Neural crest cell (in vitro differentiated cells): ENCODE results near the gene AMPD2. TPM values are rescaled to one million over a fixed set of nuclear protein-coding genes. Genes with fewer than 3 reads are reported as not detected.
"Not testable (repeated sequence)": the region's sequence is repeated elsewhere in the genome, so short reads cannot be mapped to it uniquely, and the experiment has no call there.

ENCODE experiments used
- DNase-seq: peaks from one replicate; pipeline ENCODE4 v3.0.0; 2021; ENCODE audit warnings: low read depth, mixed read lengths, low spot score
- H3K27ac Mint-ChIP-seq: one replicate; pipeline ENCODE4 v1.8.0; 2021; ENCODE audit warnings: mild to moderate bottlenecking, mixed read lengths; ENCODE audit not compliant: unreplicated experiment
- H3K27me3 Mint-ChIP-seq: 2 replicates; pipeline ENCODE4 v1.8.0; 2021; ENCODE audit warnings: low read depth, mild to moderate bottlenecking, mixed read lengths
- H3K36me3 Mint-ChIP-seq: 2 replicates; pipeline ENCODE4 v1.8.0; 2021; ENCODE audit warnings: low read depth, mild to moderate bottlenecking, mixed read lengths
- H3K4me1 Mint-ChIP-seq: 2 replicates; pipeline ENCODE4 v1.8.0; 2021; ENCODE audit warnings: mixed read lengths
- H3K4me3 Mint-ChIP-seq: one replicate; pipeline ENCODE4 v1.8.0; 2021; ENCODE audit warnings: mild to moderate bottlenecking, mixed read lengths
- H3K9me3 Mint-ChIP-seq: 2 replicates; pipeline ENCODE4 v1.8.0; 2021; ENCODE audit warnings: mixed read lengths
- total RNA-seq: library from RNA; stranded (reverse); gene quantifications from 2 replicates; pipeline ENCODE4 v1.2.1, GENCODE V29; 2021
- TF ChIP-seq, protein P1 (sequence below): fragments of 200-600 bp; sonication (generic); conservative IDR thresholded peaks from 2 replicates; pipeline ENCODE4 v1.5.0; 2021; ENCODE audit warnings: antibody characterized with exemption, mild to moderate bottlenecking

The AMPD2 gene
- total RNA-seq, 1 donor from 2014 or later = 105 TPM

DNA sequence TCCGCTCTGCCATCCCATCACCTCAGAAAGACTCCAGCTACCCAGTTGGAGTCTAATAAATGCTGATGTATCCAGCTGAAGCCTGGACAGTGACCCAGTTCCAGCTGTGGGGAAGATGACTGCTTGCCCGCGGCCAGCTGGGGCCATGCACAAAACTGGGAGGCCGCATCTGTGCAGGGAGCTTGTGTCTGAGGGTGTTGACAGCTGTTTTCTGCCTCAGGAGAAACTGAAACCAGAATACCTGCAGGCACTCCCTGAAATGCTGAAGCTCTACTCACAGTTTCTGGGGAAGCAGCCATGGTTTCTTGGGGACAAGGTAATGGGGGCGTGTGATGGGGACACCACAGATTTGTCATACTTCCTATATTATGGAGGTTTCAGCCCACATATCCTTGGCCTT lies 51.4 kb downstream of the AMPD2 start:
- TF ChIP-seq, protein P1, sequence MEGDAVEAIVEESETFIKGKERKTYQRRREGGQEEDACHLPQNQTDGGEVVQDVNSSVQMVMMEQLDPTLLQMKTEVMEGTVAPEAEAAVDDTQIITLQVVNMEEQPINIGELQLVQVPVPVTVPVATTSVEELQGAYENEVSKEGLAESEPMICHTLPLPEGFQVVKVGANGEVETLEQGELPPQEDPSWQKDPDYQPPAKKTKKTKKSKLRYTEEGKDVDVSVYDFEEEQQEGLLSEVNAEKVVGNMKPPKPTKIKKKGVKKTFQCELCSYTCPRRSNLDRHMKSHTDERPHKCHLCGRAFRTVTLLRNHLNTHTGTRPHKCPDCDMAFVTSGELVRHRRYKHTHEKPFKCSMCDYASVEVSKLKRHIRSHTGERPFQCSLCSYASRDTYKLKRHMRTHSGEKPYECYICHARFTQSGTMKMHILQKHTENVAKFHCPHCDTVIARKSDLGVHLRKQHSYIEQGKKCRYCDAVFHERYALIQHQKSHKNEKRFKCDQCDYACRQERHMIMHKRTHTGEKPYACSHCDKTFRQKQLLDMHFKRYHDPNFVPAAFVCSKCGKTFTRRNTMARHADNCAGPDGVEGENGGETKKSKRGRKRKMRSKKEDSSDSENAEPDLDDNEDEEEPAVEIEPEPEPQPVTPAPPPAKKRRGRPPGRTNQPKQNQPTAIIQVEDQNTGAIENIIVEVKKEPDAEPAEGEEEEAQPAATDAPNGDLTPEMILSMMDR = no peak
- Mint-ChIP-seq H3K9me3 (no peaks in the 10 kb centered on the region), H3K36me3 (peaks cover 5% of the 10 kb centered on the region), H3K4me3 (no peak overlapping the region), H3K4me1 (peaks cover 12% of the 10 kb centered on the region), H3K27me3 (no peaks in the 10 kb centered on the region), H3K27ac (no peak overlapping the region)
- DNase-seq = no peak

DNA sequence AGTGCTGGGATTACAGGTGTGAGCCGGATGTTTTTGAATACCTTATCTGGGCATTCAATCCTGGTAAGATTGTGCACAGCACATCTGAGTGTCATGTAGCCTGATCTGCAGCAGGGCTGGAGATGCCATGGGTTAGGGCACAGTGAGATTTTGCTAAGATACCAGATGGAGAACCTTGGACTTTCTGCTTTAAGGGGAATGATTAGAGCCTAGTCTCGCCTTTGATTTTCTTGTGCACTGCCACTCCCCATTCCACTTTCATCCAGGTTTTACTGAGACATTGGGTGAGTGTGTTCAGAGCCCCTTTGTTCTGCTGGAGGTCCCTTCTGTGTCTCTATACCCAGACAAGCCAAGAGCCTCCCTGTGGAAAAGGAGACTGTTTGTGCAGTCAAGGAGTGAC lies 54.2 kb downstream of the AMPD2 start:
- H3K4me3 Mint-ChIP-seq, H3K4me1 Mint-ChIP-seq, H3K27ac Mint-ChIP-seq, H3K36me3 Mint-ChIP-seq, H3K9me3 Mint-ChIP-seq, DNase-seq, H3K27me3 Mint-ChIP-seq: not testable (repeated sequence)

DNA sequence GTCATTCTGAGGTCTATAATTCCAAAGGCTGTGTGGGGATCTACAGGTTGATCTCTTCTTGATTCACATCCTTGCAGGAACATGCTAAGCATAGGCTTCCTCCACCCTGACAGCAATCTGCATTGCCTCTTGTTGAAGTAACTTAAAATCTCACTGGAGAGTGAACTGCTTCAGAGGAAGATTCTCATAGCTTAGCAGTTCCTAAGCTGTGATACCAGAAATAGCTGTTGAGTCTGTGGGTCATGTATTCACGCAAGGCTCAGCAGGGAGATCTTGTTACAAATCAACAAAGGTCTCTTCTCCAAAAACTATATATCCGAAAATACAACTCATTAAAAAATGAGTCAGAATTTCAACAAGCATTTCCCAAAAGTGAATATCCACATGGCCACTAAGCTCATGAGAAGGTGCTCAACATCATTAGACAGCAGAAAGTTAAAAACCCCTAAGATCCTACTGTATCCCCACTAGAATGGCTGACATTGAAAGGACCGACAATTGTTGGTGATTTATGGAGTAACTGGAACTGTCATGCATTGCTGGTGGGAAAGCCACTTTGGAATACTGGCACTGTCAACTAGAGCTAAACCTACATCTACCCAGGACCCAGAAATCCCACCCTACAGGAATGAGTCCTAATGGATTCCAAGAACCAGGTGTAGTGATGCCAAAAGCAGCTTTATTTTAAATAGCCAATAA lies 57.2 kb downstream of the AMPD2 start:
- not testable (repeated sequence) for H3K4me3 Mint-ChIP-seq, H3K4me1 Mint-ChIP-seq, H3K27me3 Mint-ChIP-seq, DNase-seq, H3K27ac Mint-ChIP-seq, H3K9me3 Mint-ChIP-seq, H3K36me3 Mint-ChIP-seq

GRCh38 chr1:109677459-109677858 lies 57.8 kb downstream of the AMPD2 start:
- Mint-ChIP-seq H3K27me3 (no peaks in the 10 kb centered on the region), H3K27ac (no peak overlapping the region), H3K36me3 (peaks cover 2% of the 10 kb centered on the region), H3K9me3 (no peaks in the 10 kb centered on the region), H3K4me3 (no peak overlapping the region), H3K4me1 (no peaks in the 10 kb centered on the region)
- DNase-seq = no peak
- TF ChIP-seq, protein P1 = no peak

DNA sequence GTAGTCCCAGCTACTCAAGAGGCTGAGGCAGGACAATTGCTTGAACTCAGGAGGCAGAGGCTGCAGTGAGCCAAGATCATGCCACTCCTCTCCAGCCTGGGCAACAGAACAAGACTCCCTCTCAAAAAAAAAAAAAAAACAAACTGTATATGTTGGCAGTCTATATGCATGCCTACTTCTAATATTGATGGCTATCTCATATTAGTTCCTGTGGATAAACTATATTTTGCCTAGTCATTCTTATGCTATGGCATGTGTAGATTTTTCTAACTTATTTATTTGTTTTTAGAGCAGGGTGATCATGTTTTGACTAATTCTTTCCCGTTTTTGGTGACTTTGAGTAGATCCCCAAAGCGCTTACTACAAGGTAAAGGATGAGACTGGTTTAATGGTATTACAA lies 59.0 kb downstream of the AMPD2 start:
- DNase-seq, H3K4me1 Mint-ChIP-seq, H3K4me3 Mint-ChIP-seq, H3K27ac Mint-ChIP-seq, H3K9me3 Mint-ChIP-seq, H3K36me3 Mint-ChIP-seq, H3K27me3 Mint-ChIP-seq: not testable (repeated sequence)

Other genes starting within 250 kb of the AMPD2 start
- gene SORT1, start 221.9 kb upstream of the AMPD2 start, total RNA-seq = 60.8 and 61.6 TPM in 2 replicates
- 99.8 and 109 TPM in 2 replicates for gene PSMA5, start 193.4 kb upstream of the AMPD2 start, total RNA-seq
- 0.18 and 0.47 TPM in 2 replicates for gene SYPL2, start 153.3 kb upstream of the AMPD2 start, total RNA-seq
- gene ATXN7L2, start 135.9 kb upstream of the AMPD2 start, total RNA-seq = 13.2 and 15.6 TPM in 2 replicates
- gene CYB561D1, start 125.7 kb upstream of the AMPD2 start, total RNA-seq = 7.8 and 8.0 TPM in 2 replicates
- gene AMIGO1, start 110.1 kb upstream of the AMPD2 start, total RNA-seq = 6.1 and 7.2 TPM in 2 replicates
- not detected in 2 replicates for gene GPR61, start 80.0 kb upstream of the AMPD2 start, total RNA-seq
- 9.8 and 10.2 TPM in 2 replicates for gene GNAI3, start 71.2 kb upstream of the AMPD2 start, total RNA-seq
- not detected in 2 replicates for gene GNAT2, start 221 bp upstream of the AMPD2 start, total RNA-seq
- 26.7 and 28.2 TPM in 2 replicates for gene GSTM4, start 36.3 kb downstream of the AMPD2 start, total RNA-seq
- gene GSTM2, start 48.2 kb downstream of the AMPD2 start, total RNA-seq = 43.7 and 46.6 TPM in 2 replicates
- 45.9 and 47.8 TPM in 2 replicates for gene GSTM1, start 68.0 kb downstream of the AMPD2 start, total RNA-seq
- 0.23 TPM in 1 of 2 replicates, not detected in the other for gene GSTM5, start 92.4 kb downstream of the AMPD2 start, total RNA-seq
- 56.5 and 62.0 TPM in 2 replicates for gene GSTM3, start 121.2 kb downstream of the AMPD2 start, total RNA-seq
- not detected in 2 replicates for gene EPS8L3, start 144.1 kb downstream of the AMPD2 start, total RNA-seq